ENCODE measurements around the gene PLXNA2. TPM values are rescaled to one million over a fixed set of nuclear protein-coding genes. Genes with fewer than 3 reads are reported as not detected.

The PLXNA2 gene
- total and polyA plus RNA-seq, 7 donors: 4.4 to 33.6 (median 20.8) TPM

DNA sequence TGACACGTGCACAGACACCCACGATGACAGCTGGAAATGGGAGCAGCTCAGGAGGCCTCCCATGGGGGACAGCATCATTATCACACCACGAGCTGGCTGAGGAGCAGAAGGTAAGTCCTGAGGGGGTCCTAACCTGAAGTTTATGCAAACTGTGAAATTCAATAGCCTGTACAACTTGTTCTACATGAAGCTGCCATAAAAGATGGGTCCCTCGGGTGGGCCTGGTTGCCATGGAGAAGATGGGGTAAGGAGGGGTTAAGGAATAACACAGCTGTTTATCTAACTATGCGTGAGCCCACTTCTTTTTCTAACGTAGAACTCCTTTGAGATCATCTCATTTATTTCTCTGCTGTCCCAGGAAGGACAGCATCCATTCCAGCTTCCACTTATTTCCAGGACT is 169.8 kb downstream of the PLXNA2 start:
- no peak for TF ChIP-seq CTCF (IDR thresholded peaks at IDR 0.05)
- DNase-seq (no peak), ATAC-seq (no peak)
- Histone ChIP-seq H3K4me3 (no peak overlapping the region), H3K36me3 (ENCODE audit: insufficient read depth in 1 of 2, low read depth in 1 of 2) (peaks cover 0 to 75% of the 10 kb centered on the region in 2 donors), H3K4me1 (no peaks in the 10 kb centered on the region), H3K27me3 (ENCODE audit: insufficient read depth in 3 of 3, low read length in 2 of 3) (no peaks in the 10 kb centered on the region), H3K27ac (no peak overlapping the region), H3K9me3 (no peaks in the 10 kb centered on the region)
- intact Hi-C loops (cut with DNase I): no loop called here
- WGBS, 3 donors: 66 to 75% (median 74%) methylated on average over 6 of the region's 6 CpGs

DNA sequence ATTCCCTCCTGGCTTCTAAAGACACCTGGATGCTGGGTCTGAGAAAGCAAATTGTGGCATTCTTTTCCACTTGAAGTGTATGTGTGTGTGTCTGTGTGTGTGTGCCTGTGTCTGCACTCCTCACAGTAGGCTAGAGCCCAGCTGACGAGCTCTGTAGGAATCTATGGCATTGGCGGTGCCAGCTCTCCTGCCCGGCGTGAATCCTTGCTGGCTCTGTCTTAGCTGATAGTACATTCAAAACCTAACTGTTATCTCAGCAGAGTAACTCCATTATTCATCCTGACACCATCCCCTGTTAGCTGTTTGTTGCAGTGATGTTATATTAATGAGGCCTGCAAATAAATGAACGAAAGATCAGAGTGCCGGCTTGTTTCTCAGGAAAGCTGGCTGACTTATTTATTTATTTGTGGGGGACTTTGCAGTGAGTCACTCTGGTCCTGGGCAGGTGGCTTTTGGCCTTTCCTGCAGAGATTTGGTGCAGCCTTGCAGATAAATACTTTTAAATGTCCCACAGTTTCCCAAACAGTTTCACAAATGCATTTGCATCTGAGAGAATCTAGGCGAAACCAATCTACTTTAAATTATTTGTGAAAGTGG is 172.7 kb downstream of the PLXNA2 start:
- DNase-seq (no peak), ATAC-seq (no peak)
- TF ChIP-seq CTCF (IDR thresholded peaks at IDR 0.05): no peak
- intact Hi-C loops (cut with DNase I): no loop called here
- WGBS, 3 donors: 80 to 84% (median 81%) methylated on average over 7 of the region's 7 CpGs
- no peak overlapping the region for H3K4me3 ChIP-seq
- H3K36me3 ChIP-seq (ENCODE audit: insufficient read depth in 1 of 2, low read depth in 1 of 2): peaks cover 2 to 66% of the 10 kb centered on the region in 2 donors
- no peaks in the 10 kb centered on the region for H3K4me1 ChIP-seq
- H3K27me3 ChIP-seq (ENCODE audit: insufficient read depth in 3 of 3, low read length in 2 of 3): no peaks in the 10 kb centered on the region
- no peaks in the 10 kb centered on the region for H3K9me3 ChIP-seq
- H3K27ac ChIP-seq: no peak overlapping the region

- TF ChIP-seq CTCF (IDR thresholded peaks at IDR 0.05): no peak
- Histone ChIP-seq H3K9me3 (no peaks in the 10 kb centered on the region), H3K4me1 (no peaks in the 10 kb centered on the region), H3K4me3 (no peak overlapping the region), H3K27ac (no peak overlapping the region), H3K36me3 (ENCODE audit: insufficient read depth in 1 of 2, low read depth in 1 of 2) (peaks cover 2 to 73% of the 10 kb centered on the region in 2 donors), H3K27me3 (ENCODE audit: insufficient read depth in 3 of 3, low read length in 2 of 3) (no peaks in the 10 kb centered on the region)
- WGBS, 3 donors: 95 to 96% (median 95%) methylated on average over 4 of the region's 4 CpGs
- DNase-seq (no peak), ATAC-seq (no peak)
- intact Hi-C loops (cut with DNase I): no loop called here
Measured at GRCh38 chr1:208069908-208070307, 174.3 kb downstream of the PLXNA2 start.

DNA sequence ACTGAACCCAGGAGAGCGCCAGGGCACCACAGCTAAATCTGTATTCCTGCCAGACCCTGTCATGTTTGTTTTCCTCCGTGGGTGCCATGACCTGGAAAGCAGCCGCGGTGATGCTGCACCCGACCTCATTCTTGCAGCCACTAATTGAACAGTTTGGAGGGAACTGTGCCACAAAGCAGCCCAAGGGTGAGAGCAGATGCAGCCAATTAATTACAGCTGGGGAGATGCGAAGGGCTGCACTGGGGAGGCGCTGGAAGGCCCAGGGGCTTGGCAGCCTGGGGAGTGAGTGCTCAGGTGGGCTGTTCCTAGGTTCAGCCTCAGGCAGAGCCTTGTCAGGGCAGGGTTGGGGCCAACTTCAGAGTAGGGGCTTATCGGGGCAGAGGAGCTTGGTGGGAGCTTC is 174.9 kb downstream of the PLXNA2 start:
- DNase-seq (no peak), ATAC-seq (no peak)
- 64 to 76% (median 74%) methylated on average over 8 of the region's 8 CpGs for WGBS, 3 donors
- intact Hi-C loops (cut with DNase I): no loop called here
- Histone ChIP-seq H3K4me1 (no peaks in the 10 kb centered on the region), H3K36me3 (ENCODE audit: insufficient read depth in 1 of 2, low read depth in 1 of 2) (peaks cover 2 to 71% of the 10 kb centered on the region in 2 donors), H3K27ac (no peak overlapping the region), H3K4me3 (no peak overlapping the region), H3K9me3 (no peaks in the 10 kb centered on the region), H3K27me3 (ENCODE audit: insufficient read depth in 3 of 3, low read length in 2 of 3) (no peaks in the 10 kb centered on the region)
- no peak for TF ChIP-seq CTCF (IDR thresholded peaks at IDR 0.05)

DNA sequence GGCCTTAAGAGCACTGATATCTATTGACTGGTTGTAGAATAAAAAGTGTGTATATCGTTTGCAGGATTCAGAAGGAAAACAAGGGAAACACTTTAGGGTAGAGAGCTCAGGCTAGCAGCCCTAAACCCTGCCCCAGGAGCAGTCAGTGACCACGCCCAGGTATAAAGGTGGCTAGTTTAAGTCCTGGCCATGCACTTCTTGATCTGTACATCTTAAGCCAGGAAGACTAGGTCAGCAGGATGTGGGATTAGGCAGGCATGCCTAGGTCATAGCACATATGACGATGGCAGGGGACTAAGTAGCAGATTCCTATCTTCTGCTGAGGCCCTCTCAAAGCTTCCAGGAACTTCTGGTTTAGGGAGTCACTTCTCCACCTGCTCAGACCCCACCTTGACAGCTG is 175.3 kb downstream of the PLXNA2 start:
- Histone ChIP-seq H3K4me3 (no peak overlapping the region), H3K4me1 (no peaks in the 10 kb centered on the region), H3K27ac (no peak overlapping the region), H3K36me3 (ENCODE audit: insufficient read depth in 1 of 2, low read depth in 1 of 2) (peaks cover 2 to 67% of the 10 kb centered on the region in 2 donors), H3K9me3 (no peaks in the 10 kb centered on the region), H3K27me3 (ENCODE audit: insufficient read depth in 3 of 3, low read length in 2 of 3) (no peaks in the 10 kb centered on the region)
- no peak for TF ChIP-seq CTCF (IDR thresholded peaks at IDR 0.05)
- 83 to 88% (median 83%) methylated on average over 3 of the region's 3 CpGs for WGBS, 3 donors
- DNase-seq (no peak), ATAC-seq (no peak)
- intact Hi-C loops (cut with DNase I): no loop called here

Data from psoas muscle (tissue), 8 donors.